Measurements from ENCODE around the gene RTP3.

- no peak for TF ChIP-seq CTCF (conservative IDR thresholded peaks at IDR 0.05; ENCODE audit: low read length)
- no peak for TF ChIP-seq EZH2phosphoT487 (IDR thresholded peaks at IDR 0.05; ENCODE audit: borderline replicate concordance, low read depth, low read length)
These were observed 26.2 kb downstream of the RTP3 start for GRCh38 chr3:46524008-46524407.

Measured in OCI-LY7 (cell line).